Activated CD8-positive, alpha-beta memory T cell treated with anti-CD3 and anti-CD28 coated beads, Interleukin-2, amount 50 U/mL, for 4 hours (primary cell): ENCODE data around the gene PRKCE.

Source experiments
- DNase-seq: peaks from one replicate; pipeline ENCODE4 v3.0.0-alpha.2; 2020

Gene PRKCE

GRCh38 chr2:46009772-46010171, 358.3 kb downstream of the PRKCE start:
- DNase-seq = no peak

- DNase-seq = no peak
Observed at GRCh38 chr2:46010223-46010924, 358.9 kb downstream of the PRKCE start.

GRCh38 chr2:46010925-46011490, 359.5 kb downstream of the PRKCE start:
- DNase-seq = no peak

- DNase-seq = no peak
Observed at GRCh38 chr2:46012618-46013240, 361.3 kb downstream of the PRKCE start.

- DNase-seq = no peak
Observed at GRCh38 chr2:46013726-46014125, 362.3 kb downstream of the PRKCE start.

- DNase-seq = no peak
Observed at GRCh38 chr2:46014911-46015654, 363.6 kb downstream of the PRKCE start.

- DNase-seq = no peak
Observed at GRCh38 chr2:46015671-46016070, 364.2 kb downstream of the PRKCE start.

GRCh38 chr2:46016091-46016490, 364.6 kb downstream of the PRKCE start:
- DNase-seq = no peak

GRCh38 chr2:46018773-46019591, 367.5 kb downstream of the PRKCE start:
- no peak for DNase-seq

- no peak for DNase-seq
Observed at GRCh38 chr2:46020416-46020815, 368.9 kb downstream of the PRKCE start.

GRCh38 chr2:46023165-46023854, 371.8 kb downstream of the PRKCE start:
- DNase-seq = no peak

GRCh38 chr2:46024146-46024779, 372.8 kb downstream of the PRKCE start:
- DNase-seq = no peak

- DNase-seq = no peak
Observed at GRCh38 chr2:46025081-46025480, 373.6 kb downstream of the PRKCE start.

- no peak for DNase-seq
Observed at GRCh38 chr2:46025676-46026075, 374.2 kb downstream of the PRKCE start.

- no peak for DNase-seq
Observed at GRCh38 chr2:46026431-46026830, 375.0 kb downstream of the PRKCE start.

- DNase-seq = no peak
Observed at GRCh38 chr2:46029332-46029811, 377.9 kb downstream of the PRKCE start.

GRCh38 chr2:46030330-46030729, 378.9 kb downstream of the PRKCE start:
- no peak for DNase-seq

GRCh38 chr2:46032161-46032813, 380.8 kb downstream of the PRKCE start:
- no peak for DNase-seq

GRCh38 chr2:46032996-46033395, 381.5 kb downstream of the PRKCE start:
- DNase-seq = no peak

GRCh38 chr2:46034535-46034934, 383.1 kb downstream of the PRKCE start:
- DNase-seq = no peak

- no peak for DNase-seq
Observed at GRCh38 chr2:46036929-46037328, 385.5 kb downstream of the PRKCE start.
